Endothelial cell of umbilical vein (primary cell): ENCODE data around the gene CCSER1. TPM values are rescaled to one million over a fixed set of nuclear protein-coding genes. Genes with fewer than 3 reads are reported as not detected.

Source experiments
- BruUV-seq: library from RNA; stranded (reverse); fragments of 400-500 nt; replicated peaks from 2 replicates; lab custom pipeline; 2021; lab: Mats Ljungman, UMichigan
- CTCF ChIA-PET: fragments of 300-600, 350-600 bp; sonication (Branson Sonifier 250); formaldehyde crosslinking; loops from one replicate; lab custom pipeline; 2021; ENCODE audit warnings: antibody characterized with exemption, inconsistent platforms; lab: Charles Lee
- POLR2A ChIA-PET: fragments of 300-600, 350-600 bp; sonication (Branson Sonifier 250); formaldehyde crosslinking; loops from one replicate; lab custom pipeline; 2021; ENCODE audit warnings: antibody characterized with exemption, inconsistent platforms; lab: Charles Lee
- DNase-seq: peaks from one replicate; pipeline ENCODE4 v3.0.0-alpha.2; 2011; ENCODE audit warnings: low read depth, low spot score
- FAIRE-seq: peaks from 2 replicates; lab custom pipeline; 2011; peaks lifted over from hg19 to GRCh38; lab: Jason Lieb, UNC
- H2AFZ ChIP-seq: 2 replicates; pipeline ENCODE4 v1.6.0; 2012; ENCODE audit warnings: low read depth, low read length, control low read depth, inconsistent platforms
- H3K27ac ChIP-seq: 2 replicates; pipeline ENCODE4 v1.5.1; 2011; ENCODE audit warnings: low read depth, mild to moderate bottlenecking, control low read depth, low read length, moderate library complexity; ENCODE audit not compliant: insufficient read depth
- H3K27me3 ChIP-seq, 2 experiments: 2 replicates each; pipeline versions ENCODE4 v1.6.0 to v1.6.1; 2011; ENCODE audit warnings: low read length in 2 of 2, mixed read lengths in 1 of 2; ENCODE audit not compliant: control insufficient read depth in 2 of 2, insufficient read depth in 2 of 2
- H3K36me3 ChIP-seq, 2 experiments: 2 replicates in 1 of 2; 3 replicates in 1 of 2; pipeline ENCODE4 v1.5.1; 2011; ENCODE audit warnings: low read length in 2 of 2, mild to moderate bottlenecking in 1 of 2, moderate library complexity in 1 of 2; ENCODE audit not compliant: control insufficient read depth in 2 of 2, insufficient read depth in 2 of 2; ENCODE audit errors: extremely low read depth in 1 of 2
- H3K4me1 ChIP-seq: 3 replicates; pipeline ENCODE4 v1.5.1; 2011; ENCODE audit warnings: mild to moderate bottlenecking, low read length; ENCODE audit not compliant: control insufficient read depth, insufficient read depth; ENCODE audit errors: extremely low read depth
- H3K4me2 ChIP-seq: 2 replicates; pipeline ENCODE4 v1.6.1; 2011; ENCODE audit warnings: low read length, control low read depth, mixed read lengths; ENCODE audit not compliant: insufficient read depth
- H3K4me3 ChIP-seq, 3 experiments: fragments of 200-600 bp in 1 of 3; sonication (generic), shearing (Covaris generic) in 1 of 3; replicated peaks in 1 of 3; 2 replicates each; pipeline ENCODE4 v1.5.1; 2011 to 2016; ENCODE audit warnings: control low read depth in 3 of 3, low read length in 3 of 3, mild to moderate bottlenecking in 2 of 3, inconsistent platforms in 1 of 3, low read depth in 1 of 3, moderate library complexity in 1 of 3; ENCODE audit not compliant: insufficient read depth in 1 of 3
- H3K79me2 ChIP-seq: 2 replicates; pipeline ENCODE4 v1.6.0; 2012; ENCODE audit warnings: low read length, inconsistent platforms; ENCODE audit not compliant: control insufficient read depth, insufficient read depth
- H3K9ac ChIP-seq: replicated peaks from 2 replicates; pipeline ENCODE3; 2011; ENCODE audit warnings: low read length, control low read depth; ENCODE audit not compliant: insufficient read depth; ENCODE audit errors: extremely low read depth
- H3K9me1 ChIP-seq: replicated peaks from 3 replicates; pipeline ENCODE4 v1.6.0; 2011; ENCODE audit warnings: mild to moderate bottlenecking, low read length; ENCODE audit not compliant: control insufficient read depth, insufficient read depth; ENCODE audit errors: extremely low read depth
- H3K9me3 ChIP-seq: replicated peaks from 2 replicates; pipeline ENCODE4 v1.5.1; 2012; ENCODE audit warnings: low read length, inconsistent platforms; ENCODE audit not compliant: control insufficient read depth, insufficient read depth
- H4K20me1 ChIP-seq: replicated peaks from 2 replicates; pipeline ENCODE3; 2011; ENCODE audit warnings: mild to moderate bottlenecking, low read length; ENCODE audit not compliant: control insufficient read depth, insufficient read depth; ENCODE audit errors: extremely low read depth
- CTCF ChIP-seq, 2 donors: IDR thresholded peaks; 1 replicate in 1 of 2; 2 replicates in 1 of 2; pipeline ENCODE4 v1.5.1; 2011; ENCODE audit warnings: low read length in 2 of 2, mild to moderate bottlenecking in 2 of 2, moderate library complexity in 2 of 2, control low read depth in 1 of 2, inconsistent platforms in 1 of 2, low read depth in 1 of 2; ENCODE audit not compliant: insufficient read depth in 1 of 2; ENCODE audit errors: extremely low read depth in 1 of 2
- EZH2 ChIP-seq: IDR thresholded peaks from 2 replicates; pipeline ENCODE4 v1.6.1; 2012; ENCODE audit warnings: borderline replicate concordance, low read depth, mild to moderate bottlenecking, moderate library complexity, low read length, inconsistent platforms; ENCODE audit not compliant: severe bottlenecking
- FOS ChIP-seq: IDR thresholded peaks from 2 replicates; pipeline ENCODE4 v1.6.1; 2011; ENCODE audit warnings: mild to moderate bottlenecking, low read length, moderate library complexity, borderline replicate concordance; ENCODE audit not compliant: insufficient read depth
- GATA2 ChIP-seq: IDR thresholded peaks from 2 replicates; pipeline ENCODE4 v1.7.0; 2011; ENCODE audit warnings: low read depth, mild to moderate bottlenecking, moderate library complexity, mixed read lengths, low read length; ENCODE audit not compliant: insufficient read length, insufficient read depth
- JUN ChIP-seq: IDR thresholded peaks from 2 replicates; pipeline ENCODE4 v1.6.1; 2011; ENCODE audit warnings: borderline replicate concordance, low read depth; ENCODE audit not compliant: insufficient read length, insufficient read depth
- MAX ChIP-seq: IDR thresholded peaks from 2 replicates; pipeline ENCODE4 v1.6.1; 2011; ENCODE audit not compliant: insufficient read depth, insufficient read length
- POLR2A ChIP-seq: IDR thresholded peaks from 2 replicates; pipeline ENCODE4 v1.6.1; 2012; ENCODE audit warnings: low read depth, mild to moderate bottlenecking, control low read depth, low read length
- POLR2AphosphoS5 ChIP-seq: IDR thresholded peaks from 2 replicates; pipeline ENCODE4 v1.6.1; 2012; ENCODE audit warnings: low read depth, mild to moderate bottlenecking, control low read depth, low read length, moderate library complexity; ENCODE audit not compliant: insufficient read depth
- dilution Hi-C: fragments of 300-500 bp; cut with MboI; formaldehyde crosslinking; loops from one replicate; pipeline ENCODE4 v1.15.0; 2019; ENCODE audit warnings: low sequenced_read_pairs; ENCODE audit not compliant: extremely low pct_ligation_motif_present
- intact Hi-C: fragments of 100-400 bp; cut with micrococcal nuclease; formaldehyde crosslinking; loops from one replicate; pipeline ENCODE4 v1.10.0; 2022
- polyA plus RNA-seq, 4 experiments: library from polyadenylated mRNA; depleted of rRNA in 3 of 4; stranded (reverse) in 3 of 4; unstranded in 1 of 4; fragments of >200 nt; gene quantifications; 2 replicates each; pipeline versions ENCODE4 v1.2.1 to v1.2.3, GENCODE V29; 2011 to 2012; ENCODE audit warnings: missing spikeins in 1 of 4
- total RNA-seq: library from RNA; stranded (reverse); gene quantifications from 2 replicates; pipeline ENCODE4 v1.2.3, GENCODE V29; 2021

CCSER1 gene
- total and polyA plus RNA-seq, 2 donors (not counting 3 experiments of a cell fraction or from before 2014, with no cell fraction given), result 0.11 to 1.8 TPM

- CTCF ChIA-PET, result no interaction called here
- H3K4me3 ChIP-seq, result no peak overlapping the region
Measured at GRCh38 chr4:90825849-90826248, 698.7 kb downstream of the CCSER1 start.

More at GRCh38 chr4:90825849-90826248, 698.7 kb downstream of the CCSER1 start:
- dilution Hi-C loops (no loop called here), intact Hi-C loops (no loop called here)
- Histone ChIP-seq H3K4me1 (no peaks in the 10 kb centered on the region), H3K4me2 (no peak overlapping the region), H3K36me3 (no peaks in the 10 kb centered on the region), H4K20me1 (no peaks in the 10 kb centered on the region), H3K27ac (no peak overlapping the region), H3K9me1 (no peaks in the 10 kb centered on the region), H3K27me3 (no peaks in the 10 kb centered on the region), H3K9me3 (no peaks in the 10 kb centered on the region), H3K79me2 (no peaks in the 10 kb centered on the region), H2AFZ (no peak overlapping the region), H3K9ac (no peak overlapping the region)
- POLR2A ChIA-PET, result no interaction called here
- no peak for TF ChIP-seq MAX
- no peak for TF ChIP-seq EZH2
- no peak for TF ChIP-seq JUN
- TF ChIP-seq POLR2A, result no peak
- TF ChIP-seq FOS, result no peak
- TF ChIP-seq CTCF (IDR thresholded peaks at IDR 0.05; ENCODE audit: extremely low read depth in 1 of 2, insufficient read depth in 1 of 2, low read depth in 1 of 2, low read length in 2 of 2), result no peak
- no peak for TF ChIP-seq GATA2
- TF ChIP-seq POLR2AphosphoS5, result no peak
- DNase-seq (no peak), FAIRE-seq (no peak)
- BruUV-seq, result no TSS peak
